Suprapubic skin (tissue), 3 donors: ENCODE measurements around the gene SLC5A4.

ENCODE experiments used
- CTCF ChIP-seq, 2 donors: fragments of 200-600 bp in 1 of 2; fragments of 450-650 bp in 1 of 2; sonication (generic) in 1 of 2; IDR thresholded peaks; one replicate each; pipeline ENCODE4 v1.5.1; 2016 to 2019; ENCODE audit warnings: antibody characterized with exemption in 2 of 2, mild to moderate bottlenecking in 1 of 2, moderate library complexity in 1 of 2
- EP300 ChIP-seq: sonication (generic); formaldehyde crosslinking; IDR thresholded peaks from one replicate; pipeline ENCODE4 v1.6.1; 2017; ENCODE audit warnings: antibody characterized with exemption

- TF ChIP-seq EP300 (no peak), CTCF (IDR thresholded peaks at IDR 0.05) (no peak)
Observed at GRCh38 chr22:32281072-32281471, 25.9 kb upstream of the SLC5A4 start.
